ENCODE data around the gene SLC41A3.
"Not testable (repeated sequence)": the region's sequence is repeated elsewhere in the genome, so short reads cannot be mapped to it uniquely, and the experiment has no call there.

The SLC41A3 gene

GRCh38 chr3:125984951-125985350, 99.0 kb downstream of the SLC41A3 start:
- not testable (repeated sequence) for DNase-seq

GRCh38 chr3:125977104-125977503, 106.8 kb downstream of the SLC41A3 start:
- DNase-seq: not testable (repeated sequence)

GRCh38 chr3:125976003-125976390, 107.9 kb downstream of the SLC41A3 start:
- DNase-seq: not testable (repeated sequence)

GRCh38 chr3:125975245-125976002, 108.5 kb downstream of the SLC41A3 start:
- DNase-seq: not testable (repeated sequence)

GRCh38 chr3:125971997-125972944, 111.7 kb downstream of the SLC41A3 start:
- DNase-seq: peak; percentile 37

- not testable (repeated sequence) for DNase-seq
Measured at GRCh38 chr3:125968701-125969592, 115.0 kb downstream of the SLC41A3 start, which contains the start of gene ROPN1B. ROPN1B (plus strand) TSS chr3:125969178; CDS start chr3:125972055, 2,877 bp downstream.

GRCh38 chr3:125968121-125968520, 115.8 kb downstream of the SLC41A3 start:
- DNase-seq: not testable (repeated sequence)

GRCh38 chr3:125967156-125967555, 116.8 kb downstream of the SLC41A3 start:
- no peak for DNase-seq

GRCh38 chr3:125965505-125965904, 118.4 kb downstream of the SLC41A3 start:
- no peak for DNase-seq

- not testable (repeated sequence) for DNase-seq
Measured at GRCh38 chr3:125963834-125964233, 120.1 kb downstream of the SLC41A3 start.

- DNase-seq: no peak
Measured at GRCh38 chr3:125961289-125961589, 122.7 kb downstream of the SLC41A3 start.

- DNase-seq: no peak
Measured at GRCh38 chr3:125960456-125961288, 123.3 kb downstream of the SLC41A3 start.

- no peak for DNase-seq
Measured at GRCh38 chr3:125960066-125960424, 123.9 kb downstream of the SLC41A3 start.

GRCh38 chr3:125959317-125960065, 124.4 kb downstream of the SLC41A3 start:
- DNase-seq: no peak

- DNase-seq: no peak
Measured at GRCh38 chr3:125958511-125959316, 125.2 kb downstream of the SLC41A3 start.

GRCh38 chr3:125957674-125958510, 126.0 kb downstream of the SLC41A3 start:
- DNase-seq: no peak

- DNase-seq: not testable (repeated sequence)
Measured at GRCh38 chr3:125957020-125957419, 126.9 kb downstream of the SLC41A3 start.

All from central memory CD4-positive, alpha-beta T cell (primary cell).